Measurements from ENCODE around the gene CEBPA.

Gene CEBPA

GRCh38 chr19:33287438-33287837, 14.9 kb downstream of the CEBPA start:
- DNase-seq (ENCODE audit: low spot score), result no peak

DNA sequence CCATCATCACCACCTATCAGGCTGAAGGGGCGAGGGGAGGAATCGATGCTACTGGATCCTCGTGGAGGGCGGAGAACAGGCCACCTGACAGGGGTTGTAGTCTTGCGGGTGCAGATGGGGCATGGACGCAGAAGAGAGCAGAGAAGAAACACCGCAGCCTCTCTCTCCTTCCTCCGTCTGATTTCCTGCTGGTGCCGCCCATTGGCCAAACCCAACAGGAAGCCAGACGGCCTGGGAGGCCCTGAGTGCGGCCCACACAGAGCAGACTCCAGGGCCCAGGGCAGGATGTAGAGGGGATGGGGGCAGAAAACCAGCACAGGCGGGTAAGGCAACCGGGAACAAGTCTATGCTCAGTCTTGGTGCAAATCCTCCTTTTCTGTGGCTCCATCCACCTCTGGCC, 15.4 kb downstream of the CEBPA start:
- DNase-seq (ENCODE audit: low spot score), result no peak

DNA sequence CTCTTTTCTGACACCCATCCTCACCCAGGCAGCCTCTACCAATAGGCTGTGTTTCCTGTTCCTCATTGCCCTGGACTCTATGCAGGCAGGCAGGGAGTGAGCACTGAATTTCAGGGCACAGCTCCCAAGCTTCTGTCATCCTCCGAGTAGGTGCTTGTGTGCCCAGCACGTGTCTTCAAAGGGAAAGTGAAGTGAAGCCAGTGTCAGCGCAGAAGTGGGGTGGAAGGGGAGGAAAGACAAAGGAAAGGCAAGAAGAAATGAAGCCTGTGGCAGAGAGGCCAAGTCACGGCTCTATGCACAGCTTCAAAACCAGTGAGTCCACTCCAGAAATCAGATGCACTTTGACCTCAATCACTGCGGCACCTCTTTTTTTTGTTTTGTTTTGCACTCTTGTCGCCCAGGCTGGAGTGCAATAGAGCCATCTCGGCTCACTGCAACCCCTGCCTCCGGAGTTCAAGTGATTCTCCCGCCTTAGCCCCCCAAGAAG, 16.9 kb downstream of the CEBPA start:
- no peak for DNase-seq (ENCODE audit: low spot score)

GRCh38 chr19:33284756-33285155, 17.6 kb downstream of the CEBPA start:
- DNase-seq (ENCODE audit: low spot score), result no peak

DNA sequence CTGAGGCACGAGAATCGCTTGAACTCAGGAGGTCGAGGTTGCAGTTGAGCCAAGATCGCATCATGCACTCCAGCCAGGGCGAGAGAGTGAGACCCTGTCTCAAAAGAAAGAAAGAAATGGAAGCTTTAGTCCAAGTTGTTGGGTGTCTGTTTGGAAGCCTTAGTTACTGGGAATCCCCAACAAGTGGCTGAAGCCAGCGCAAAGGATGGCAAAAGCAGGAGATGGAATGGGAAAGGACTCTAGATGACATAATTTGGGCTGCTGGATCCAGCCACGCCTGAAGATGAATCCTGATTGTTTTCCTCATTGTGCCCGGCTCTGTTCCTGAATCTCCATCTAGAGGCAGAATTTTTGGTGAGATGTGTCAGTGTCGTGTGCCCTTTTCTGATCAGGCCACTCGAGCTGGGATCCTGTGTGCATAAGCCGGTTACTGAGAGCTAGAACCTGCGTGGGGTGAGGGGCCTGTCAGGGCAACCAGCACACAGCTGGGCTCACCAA, 18.1 kb downstream of the CEBPA start:
- DNase-seq (ENCODE audit: low spot score), result no peak

DNA sequence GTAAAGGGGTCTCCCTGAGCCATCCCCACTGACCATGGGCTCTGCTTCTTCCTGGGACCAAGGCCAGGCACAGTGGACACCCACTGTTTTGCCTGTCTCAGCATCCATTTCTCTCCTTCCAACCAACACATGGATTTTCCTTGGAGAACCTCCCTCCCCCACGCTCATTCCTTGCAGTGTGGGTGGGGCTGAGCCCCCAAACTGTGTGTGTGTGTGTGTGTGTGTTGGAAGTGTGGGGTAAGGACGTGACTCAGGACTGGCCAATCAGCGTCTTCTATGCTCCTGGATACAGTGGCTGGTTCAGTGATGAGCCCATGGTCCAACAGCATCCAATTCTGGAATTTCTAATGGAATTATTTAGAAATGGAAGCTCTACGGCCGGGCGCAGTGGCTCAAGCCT, 18.7 kb downstream of the CEBPA start:
- no peak for DNase-seq (ENCODE audit: low spot score)

DNA sequence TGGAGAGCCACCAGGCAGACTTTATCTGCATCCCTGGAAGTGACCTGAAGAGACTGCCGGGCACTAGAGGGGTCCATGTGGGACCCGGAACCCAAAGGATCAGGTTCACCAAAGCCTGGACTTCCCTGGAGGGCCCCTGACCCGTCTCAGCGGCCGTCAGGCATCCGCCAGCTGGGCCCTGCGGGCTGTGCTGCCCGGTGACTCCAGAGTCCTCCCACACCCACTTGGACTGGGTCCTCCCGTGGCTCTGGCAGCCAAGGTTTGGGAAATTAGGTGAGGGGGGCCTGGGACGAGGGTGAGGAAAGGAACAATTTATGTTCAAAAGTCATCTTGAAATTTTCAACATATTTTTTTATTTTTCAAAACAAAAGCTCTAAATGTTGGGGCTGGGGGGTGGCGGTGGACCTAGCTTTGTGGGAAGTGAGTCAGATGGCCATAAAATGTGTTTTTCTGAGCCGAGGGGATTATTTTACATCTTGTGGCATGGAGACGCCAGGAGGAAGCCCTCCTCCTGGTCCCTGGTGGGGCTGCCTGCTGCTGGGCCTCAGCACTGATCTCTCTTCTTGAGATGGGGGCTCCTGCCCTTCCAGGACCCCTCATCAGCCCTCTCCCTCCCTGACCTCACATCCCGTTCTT, 20.2 kb downstream of the CEBPA start:
- DNase-seq (ENCODE audit: low spot score), result no peak

- no peak for DNase-seq (ENCODE audit: low spot score)
Observed at GRCh38 chr19:33281296-33281926, 20.9 kb downstream of the CEBPA start.

- no peak for DNase-seq (ENCODE audit: low spot score)
Observed at GRCh38 chr19:33280351-33280921, 21.9 kb downstream of the CEBPA start.

- no peak for DNase-seq (ENCODE audit: low spot score)
Observed at GRCh38 chr19:33279430-33280350, 22.6 kb downstream of the CEBPA start.

GRCh38 chr19:33278403-33279269, 23.7 kb downstream of the CEBPA start:
- no peak for DNase-seq (ENCODE audit: low spot score)

DNA sequence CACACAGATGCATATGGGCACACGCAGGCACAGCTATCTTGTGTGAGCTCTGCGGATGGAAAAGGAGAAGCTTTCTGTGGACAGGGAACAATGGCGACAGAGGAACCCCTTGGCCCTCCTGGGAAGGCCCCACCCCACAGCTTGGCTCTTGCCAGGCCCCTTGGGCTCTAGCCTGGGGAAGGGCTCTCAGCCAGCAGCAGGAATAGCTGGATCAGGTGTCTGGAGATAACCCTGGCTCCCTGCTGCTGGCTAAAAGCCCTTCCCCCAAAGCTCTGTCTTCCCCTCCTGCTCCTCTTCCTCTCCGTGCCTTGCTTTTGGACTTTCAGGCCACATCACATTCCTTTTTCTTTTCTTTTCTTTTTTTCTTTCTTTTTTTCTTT, 24.3 kb downstream of the CEBPA start:
- no peak for DNase-seq (ENCODE audit: low spot score)

DNA sequence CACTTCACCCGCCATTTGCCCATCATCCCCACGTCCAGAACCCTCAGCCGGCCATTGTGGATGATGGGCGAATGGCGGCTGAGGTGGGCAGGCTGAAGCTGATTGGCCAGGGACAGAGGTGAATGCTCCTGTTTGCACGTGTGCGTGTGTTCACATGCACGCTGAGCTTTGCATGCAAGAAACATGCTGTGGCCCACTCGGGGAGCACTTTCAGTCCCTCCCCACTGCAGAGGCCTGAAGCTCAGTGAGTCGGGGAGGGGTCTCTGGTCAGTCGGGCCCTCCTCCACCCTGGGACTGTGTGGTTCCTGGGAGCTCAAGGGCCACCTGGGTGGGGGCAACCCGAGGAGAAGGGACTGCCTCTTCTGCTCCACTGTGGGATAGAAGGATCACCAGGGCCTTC, 24.9 kb downstream of the CEBPA start:
- no peak for DNase-seq (ENCODE audit: low spot score)

DNA sequence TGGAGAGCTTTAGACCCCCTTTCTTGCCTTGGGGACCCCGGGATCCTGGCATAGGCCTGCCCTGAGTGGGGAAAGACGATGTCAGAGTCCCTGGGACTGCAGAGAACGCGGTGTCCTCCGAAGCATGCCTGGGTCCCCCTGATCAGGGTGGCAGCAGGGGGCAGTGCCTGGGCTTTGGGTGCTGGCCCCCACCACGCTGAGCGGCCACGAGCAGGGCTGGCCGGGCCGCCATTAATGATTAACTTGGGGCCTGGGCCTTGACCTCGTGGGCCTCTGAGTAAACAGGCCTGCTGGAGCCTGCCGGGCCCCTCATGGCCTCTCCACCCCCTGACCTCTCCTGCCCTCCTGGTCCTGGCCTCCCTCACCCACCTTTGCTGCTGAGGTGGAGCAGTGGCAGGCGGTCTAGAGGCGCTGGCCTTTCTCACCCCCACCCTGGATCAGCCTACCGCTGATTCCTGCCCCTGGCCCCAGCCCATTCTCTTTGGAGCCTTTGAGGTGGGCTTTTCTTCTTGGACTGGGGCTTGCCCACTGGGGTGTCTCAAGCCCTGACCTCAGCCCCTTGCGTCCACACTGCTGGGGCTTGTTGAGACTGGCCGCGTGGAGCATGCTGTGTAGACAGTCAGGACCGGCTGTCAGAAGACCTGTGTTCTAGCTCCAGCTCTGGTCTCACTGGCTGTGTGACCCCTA, 26.3 kb downstream of the CEBPA start:
- DNase-seq (ENCODE audit: low spot score), result no peak

DNA sequence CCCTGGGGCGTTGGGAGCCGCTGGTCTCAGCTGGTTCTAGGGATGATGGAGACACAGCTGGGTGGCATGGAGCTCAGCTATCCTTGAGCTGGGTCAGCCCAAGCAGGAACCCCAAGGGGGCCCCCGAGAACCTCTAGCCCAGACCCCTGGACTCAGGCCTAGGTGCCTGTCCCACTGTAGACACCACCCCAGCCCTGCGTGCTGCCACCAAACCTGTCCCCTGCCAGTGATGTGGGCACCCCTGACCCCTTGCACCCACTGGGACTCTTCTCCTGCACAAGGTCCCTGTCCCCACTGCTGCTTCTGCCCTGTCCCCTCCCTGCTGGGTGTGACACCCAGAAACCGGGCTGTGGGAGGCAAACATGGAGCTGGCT, 26.8 kb downstream of the CEBPA start:
- DNase-seq (ENCODE audit: low spot score), result no peak

DNA sequence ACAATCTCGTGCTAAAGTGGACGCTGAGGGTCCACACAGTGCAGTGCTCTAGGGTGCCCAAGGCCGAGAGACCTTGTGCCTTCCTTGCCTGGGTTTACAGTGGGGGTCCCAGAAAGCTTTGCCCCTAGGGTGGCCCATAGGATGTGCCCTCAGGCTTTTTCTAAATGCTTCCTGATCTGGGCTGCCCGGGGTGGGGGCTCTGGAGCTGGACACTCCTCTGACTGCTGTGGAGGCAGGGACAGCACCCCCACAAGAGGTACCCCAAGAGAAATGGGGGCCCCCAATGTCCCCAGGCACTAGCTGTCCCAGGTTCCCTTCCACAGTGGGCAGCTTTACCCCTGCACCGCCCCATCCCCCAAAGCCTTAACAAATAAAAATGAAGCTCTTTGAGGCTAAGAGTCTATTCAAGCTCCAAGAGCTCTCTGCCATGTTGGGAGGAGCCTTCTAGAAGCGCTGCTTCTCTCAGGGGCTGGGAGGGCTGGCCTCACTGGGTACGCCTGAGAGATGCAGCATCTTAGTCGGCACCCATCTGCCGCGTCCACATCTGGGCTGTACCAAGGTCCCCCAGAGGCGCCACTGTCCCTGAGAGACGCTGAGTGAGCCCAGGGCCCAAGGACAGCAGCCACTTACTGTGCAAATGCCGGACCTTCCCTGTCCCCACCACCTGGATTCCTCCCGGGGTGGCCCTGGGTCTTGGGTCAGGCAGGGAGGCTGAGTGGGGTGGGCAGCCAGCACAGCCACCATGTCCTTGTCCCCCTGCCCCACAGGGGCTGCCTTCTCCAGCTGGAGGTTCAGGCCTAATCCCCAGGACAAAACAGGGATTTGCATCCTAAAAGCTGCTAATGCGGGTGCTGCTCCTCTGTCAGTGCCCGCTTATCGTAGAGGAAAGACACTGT, 27.4 kb downstream of the CEBPA start:
- DNase-seq (ENCODE audit: low spot score), result no peak

- no peak for DNase-seq (ENCODE audit: low spot score)
Observed at GRCh38 chr19:33273881-33274662, 28.3 kb downstream of the CEBPA start.

- no peak for DNase-seq (ENCODE audit: low spot score)
Observed at GRCh38 chr19:33273065-33273736, 29.1 kb downstream of the CEBPA start.
